HG02610 (cell line): ENCODE data around the gene ZDHHC8.

Experiments used
- ATAC-seq: cut with Tn5 transposase; IDR thresholded peaks from one replicate; pipeline ENCODE4 v1.9.1; 2021; ENCODE audit warnings: mild to moderate bottlenecking, moderate library complexity; ENCODE audit not compliant: unreplicated experiment

Gene ZDHHC8, protein sequence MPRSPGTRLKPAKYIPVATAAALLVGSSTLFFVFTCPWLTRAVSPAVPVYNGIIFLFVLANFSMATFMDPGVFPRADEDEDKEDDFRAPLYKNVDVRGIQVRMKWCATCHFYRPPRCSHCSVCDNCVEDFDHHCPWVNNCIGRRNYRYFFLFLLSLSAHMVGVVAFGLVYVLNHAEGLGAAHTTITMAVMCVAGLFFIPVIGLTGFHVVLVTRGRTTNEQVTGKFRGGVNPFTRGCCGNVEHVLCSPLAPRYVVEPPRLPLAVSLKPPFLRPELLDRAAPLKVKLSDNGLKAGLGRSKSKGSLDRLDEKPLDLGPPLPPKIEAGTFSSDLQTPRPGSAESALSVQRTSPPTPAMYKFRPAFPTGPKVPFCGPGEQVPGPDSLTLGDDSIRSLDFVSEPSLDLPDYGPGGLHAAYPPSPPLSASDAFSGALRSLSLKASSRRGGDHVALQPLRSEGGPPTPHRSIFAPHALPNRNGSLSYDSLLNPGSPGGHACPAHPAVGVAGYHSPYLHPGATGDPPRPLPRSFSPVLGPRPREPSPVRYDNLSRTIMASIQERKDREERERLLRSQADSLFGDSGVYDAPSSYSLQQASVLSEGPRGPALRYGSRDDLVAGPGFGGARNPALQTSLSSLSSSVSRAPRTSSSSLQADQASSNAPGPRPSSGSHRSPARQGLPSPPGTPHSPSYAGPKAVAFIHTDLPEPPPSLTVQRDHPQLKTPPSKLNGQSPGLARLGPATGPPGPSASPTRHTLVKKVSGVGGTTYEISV

GRCh38 chr22:20131597-20131858 lies at the start of gene ZDHHC8:
Gene ZDHHC8 (plus strand): TSS chr22:20131804. CDS start chr22:20131948, 144 bp downstream.
- no peak for ATAC-seq

- no peak for ATAC-seq
These were observed 48.3 kb upstream of the ZDHHC8 start for GRCh38 chr22:20083157-20083890.

DNA sequence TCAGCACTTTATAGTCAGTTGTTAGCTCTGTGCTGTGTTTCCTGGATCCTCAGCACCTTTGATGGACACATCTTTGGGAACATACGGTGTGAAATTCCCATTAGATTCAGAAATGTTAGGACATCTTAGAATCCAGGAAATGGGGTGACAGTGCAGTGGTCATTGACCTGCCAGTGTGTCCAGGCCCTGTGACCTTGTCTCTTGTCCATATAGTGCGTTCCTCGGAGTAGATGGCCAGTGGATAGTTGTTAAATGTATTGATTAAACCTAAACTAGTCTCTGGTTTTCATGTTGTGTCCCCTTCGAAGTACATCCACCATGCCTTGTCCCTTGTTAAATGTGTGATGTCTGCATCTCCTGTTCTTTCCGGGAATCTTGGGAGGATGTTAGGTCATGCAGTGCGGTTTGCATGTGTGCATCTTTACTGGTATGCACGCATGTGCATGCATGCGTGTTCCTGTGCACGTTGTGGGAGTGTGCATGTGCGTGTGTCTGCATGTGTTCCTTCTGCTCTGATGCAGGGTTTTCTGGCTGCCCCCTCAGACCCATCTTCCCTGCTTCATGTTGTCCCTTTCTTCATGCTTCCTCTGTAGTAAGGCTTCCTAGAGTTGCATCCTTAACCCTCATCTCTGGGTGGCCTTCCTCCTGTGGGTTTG lies 47.6 kb upstream of the ZDHHC8 start:
- ATAC-seq: no peak

DNA sequence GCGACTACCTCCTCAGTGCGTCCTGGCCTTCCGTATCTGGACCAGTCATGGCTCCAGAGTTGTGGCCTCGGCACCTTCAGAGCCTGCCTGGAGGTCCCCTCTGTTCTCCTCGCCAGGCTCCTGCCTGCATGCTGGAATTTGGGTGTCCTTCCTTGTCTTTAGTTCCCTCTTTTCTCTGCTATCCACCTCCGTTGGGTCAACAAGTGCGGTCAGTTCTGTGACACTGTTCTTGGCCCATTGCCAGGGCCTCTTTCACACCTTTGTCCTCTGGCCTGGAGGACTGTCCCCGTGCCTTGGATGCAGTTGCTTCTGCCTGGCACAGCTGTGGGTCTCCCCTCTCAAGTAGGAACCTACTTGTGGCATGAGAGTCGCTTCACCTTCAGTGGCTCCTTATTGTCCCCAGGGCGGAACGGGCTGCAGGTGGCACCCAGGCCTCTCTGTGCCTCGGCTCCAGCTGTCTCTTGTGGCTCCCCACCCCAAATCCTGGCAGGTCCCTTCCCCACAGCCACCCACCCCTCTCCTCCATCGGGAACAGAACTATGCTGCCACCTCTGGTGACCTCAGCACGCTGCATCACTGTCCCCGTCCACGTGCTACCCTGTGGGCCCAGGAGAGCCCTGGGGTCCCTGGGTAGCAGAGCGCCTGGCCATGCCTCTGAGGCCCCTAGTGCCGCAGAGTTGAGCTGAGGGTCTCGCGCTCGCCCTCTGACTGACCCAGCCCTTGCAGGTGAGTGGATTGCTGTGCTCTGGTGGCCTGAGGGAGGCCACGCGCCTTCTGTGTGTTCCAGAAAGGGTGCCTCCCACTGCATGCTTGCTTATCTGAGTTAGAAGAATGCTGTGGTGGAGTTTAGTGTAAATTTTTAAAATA lies 46.8 kb upstream of the ZDHHC8 start:
- ATAC-seq: no peak

DNA sequence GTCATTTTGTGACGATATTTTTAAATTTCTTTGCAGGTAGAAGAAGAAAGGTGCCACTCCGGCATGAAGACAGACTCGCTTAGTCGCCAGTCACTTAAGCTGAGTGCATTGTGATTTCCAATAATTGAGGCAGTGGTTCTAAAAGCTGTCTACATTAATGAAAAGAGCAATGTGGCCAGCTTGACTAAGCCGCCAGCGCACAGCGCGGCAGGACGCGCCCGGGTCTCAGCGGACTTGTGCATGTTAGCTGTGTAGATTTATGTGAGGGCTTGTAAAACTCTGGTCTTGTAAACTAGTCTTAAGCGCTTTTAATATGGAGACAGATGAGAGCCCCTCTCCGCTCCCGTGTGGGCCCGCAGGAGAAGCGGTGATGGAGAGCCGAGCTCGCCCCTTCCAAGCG lies 46.0 kb upstream of the ZDHHC8 start:
- no peak for ATAC-seq

DNA sequence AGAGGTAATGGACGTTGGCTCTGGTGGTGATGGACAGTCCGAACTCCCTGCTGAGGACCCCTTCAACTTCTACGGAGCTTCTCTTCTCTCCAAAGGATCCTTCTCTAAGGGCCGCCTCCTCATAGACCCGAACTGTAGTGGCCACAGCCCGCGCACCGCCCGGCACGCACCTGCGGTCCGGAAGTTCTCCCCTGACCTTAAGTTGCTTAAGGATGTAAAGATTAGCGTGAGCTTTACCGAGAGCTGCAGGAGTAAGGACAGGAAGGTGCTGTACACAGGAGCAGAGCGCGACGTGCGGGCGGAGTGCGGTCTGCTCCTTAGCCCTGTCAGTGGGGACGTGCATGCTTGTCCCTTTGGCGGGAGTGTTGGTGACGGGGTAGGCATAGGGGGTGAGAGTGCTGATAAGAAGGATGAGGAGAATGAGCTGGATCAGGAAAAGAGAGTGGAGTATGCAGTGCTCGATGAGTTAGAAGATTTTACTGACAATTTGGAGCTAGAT lies 45.5 kb upstream of the ZDHHC8 start:
- no peak for ATAC-seq

DNA sequence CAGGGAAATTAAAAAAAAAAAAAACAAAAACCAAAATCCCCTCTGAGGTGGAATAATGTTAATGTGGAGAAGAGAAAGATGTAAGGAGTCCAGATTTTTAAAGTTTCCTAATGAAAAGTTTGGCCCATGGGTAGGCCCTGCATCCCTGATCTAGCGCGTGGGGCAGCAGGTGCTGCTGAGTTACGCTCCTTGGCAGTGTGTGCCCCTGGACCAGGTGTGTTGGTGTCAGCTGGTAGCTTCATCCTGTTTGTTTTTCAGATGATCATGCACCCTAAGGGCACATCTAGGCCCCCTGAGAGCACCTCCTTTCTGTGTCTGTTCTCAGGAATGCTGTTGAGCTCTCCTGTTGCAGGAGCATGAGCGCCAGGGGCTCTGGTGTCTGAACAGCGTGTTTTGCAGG lies 44.8 kb upstream of the ZDHHC8 start:
- ATAC-seq: no peak

- ATAC-seq: no peak
These were observed 44.0 kb upstream of the ZDHHC8 start for GRCh38 chr22:20087319-20088262.

- ATAC-seq: no peak
These were observed 43.3 kb upstream of the ZDHHC8 start for GRCh38 chr22:20088263-20088648.

GRCh38 chr22:20089226-20089976 lies 42.2 kb upstream of the ZDHHC8 start:
- ATAC-seq: no peak

- ATAC-seq: no peak
These were observed 41.5 kb upstream of the ZDHHC8 start for GRCh38 chr22:20089977-20090729.

GRCh38 chr22:20090730-20091240 lies 40.8 kb upstream of the ZDHHC8 start:
- no peak for ATAC-seq

GRCh38 chr22:20091690-20092476 lies 39.7 kb upstream of the ZDHHC8 start:
- no peak for ATAC-seq

DNA sequence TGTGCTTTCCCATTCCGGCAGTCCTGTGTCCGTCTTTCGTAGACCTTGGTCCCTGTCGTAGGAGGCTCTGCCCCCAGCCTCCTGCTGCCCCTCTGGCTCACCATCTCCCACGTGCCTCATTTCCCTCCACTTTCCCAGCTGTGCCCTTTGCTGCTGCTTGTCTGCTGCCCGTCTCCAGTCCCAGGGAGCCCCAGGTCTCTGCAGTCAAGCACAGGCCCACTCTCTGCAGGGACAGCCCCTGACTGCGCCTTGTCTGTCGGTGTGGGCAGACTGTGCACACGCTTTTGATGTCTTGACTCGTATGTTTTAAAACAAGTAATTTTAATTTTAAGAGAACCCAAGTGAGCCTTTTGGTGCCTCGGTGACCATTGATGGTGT lies 39.1 kb upstream of the ZDHHC8 start:
- ATAC-seq: no peak

GRCh38 chr22:20093418-20094196 lies 38.0 kb upstream of the ZDHHC8 start:
- no peak for ATAC-seq
